ENCODE results near the gene LUC7L2.

DNA sequence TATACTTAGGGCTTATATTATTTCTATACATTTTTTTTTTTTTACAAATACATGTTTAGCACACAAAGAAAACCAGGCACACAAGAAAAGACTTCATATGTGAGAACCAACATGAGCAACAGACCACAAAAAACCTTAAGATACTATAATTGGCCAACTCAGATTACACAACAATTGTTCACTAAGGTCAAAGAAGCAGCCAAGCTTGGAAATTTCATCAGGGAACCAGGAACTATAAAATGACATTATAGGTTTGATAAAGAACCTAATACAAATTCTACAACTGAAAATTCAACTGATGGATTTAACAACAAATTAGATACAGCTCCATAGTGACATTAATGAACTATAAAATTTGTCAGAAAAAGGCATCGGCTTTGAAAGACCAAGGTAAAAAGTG lies 4.4 kb upstream of the LUC7L2 start:
- TF ChIP-seq EZH2 (IDR thresholded peaks at IDR 0.05), result no peak
- no peak for TF ChIP-seq POLR2AphosphoS5 (IDR thresholded peaks at IDR 0.05; ENCODE audit: borderline replicate concordance, low read depth, low read length)
